Activated T-cell treated with anti-CD3 and anti-CD28 coated beads, Interleukin-2, amount 50 U/mL, for 72 hours (primary cell): Measurements from ENCODE around the gene HOXD11. TPM values are rescaled to one million over a fixed set of nuclear protein-coding genes. Genes with fewer than 3 reads are reported as not detected.

Source experiments
- ATAC-seq, 2 donors: fragments of 150-1000 bp; cut with Tn5 transposase; replicated peaks in 1 of 2; 2 replicates each; pipeline ENCODE4 v1.10.0; 2021; ENCODE audit warnings: moderate library complexity in 2 of 2, mild to moderate bottlenecking in 1 of 2
- DNase-seq, 2 donors: peaks; one replicate each; pipeline ENCODE4 v3.0.0; 2021 to 2022; ENCODE audit warnings: mixed read lengths in 1 of 2
- H3K27ac Mint-ChIP-seq: one replicate; pipeline ENCODE4 v1.8.0; 2022; ENCODE audit warnings: mild to moderate bottlenecking, moderate library complexity, mixed read lengths
- H3K27me3 Mint-ChIP-seq: one replicate; pipeline ENCODE4 v1.8.0; 2022; ENCODE audit warnings: low read depth, mixed read lengths
- H3K36me3 Mint-ChIP-seq, 2 donors: one replicate each; pipeline ENCODE4 v1.8.0; 2022; ENCODE audit warnings: mixed read lengths in 2 of 2, mild to moderate bottlenecking in 1 of 2; ENCODE audit not compliant: insufficient read depth in 2 of 2
- H3K4me1 Mint-ChIP-seq: one replicate; pipeline ENCODE4 v1.8.0; 2022; ENCODE audit warnings: low read depth, mixed read lengths
- H3K4me3 Mint-ChIP-seq, 2 donors: one replicate each; pipeline ENCODE4 v1.8.0; 2022; ENCODE audit warnings: mild to moderate bottlenecking in 2 of 2, mixed read lengths in 2 of 2, moderate library complexity in 2 of 2
- H3K9me3 Mint-ChIP-seq, 2 donors: one replicate each; pipeline ENCODE4 v1.8.0; 2022; ENCODE audit warnings: mixed read lengths in 2 of 2
- total RNA-seq, 2 donors: library from RNA; stranded (reverse); gene quantifications; one replicate each; pipeline ENCODE4 v1.2.3, GENCODE V29; 2022

HOXD11 gene
- total RNA-seq, 2 donors from 2014 or later: not detected

- H3K27ac Mint-ChIP-seq: no peak overlapping the region
- no peak overlapping the region for H3K4me3 Mint-ChIP-seq
- peaks cover 85% of the 10 kb centered on the region for H3K27me3 Mint-ChIP-seq
- H3K4me1 Mint-ChIP-seq: peaks cover 11% of the 10 kb centered on the region
- ATAC-seq (no peak), DNase-seq (no peak)
- H3K36me3 Mint-ChIP-seq: peaks cover 2 to 4% of the 10 kb centered on the region in 2 donors
- peaks cover 0 to 2% of the 10 kb centered on the region in 2 donors for H3K9me3 Mint-ChIP-seq
These were observed 10.8 kb downstream of the HOXD11 start for GRCh38 chr2:176117823-176118371.

DNA sequence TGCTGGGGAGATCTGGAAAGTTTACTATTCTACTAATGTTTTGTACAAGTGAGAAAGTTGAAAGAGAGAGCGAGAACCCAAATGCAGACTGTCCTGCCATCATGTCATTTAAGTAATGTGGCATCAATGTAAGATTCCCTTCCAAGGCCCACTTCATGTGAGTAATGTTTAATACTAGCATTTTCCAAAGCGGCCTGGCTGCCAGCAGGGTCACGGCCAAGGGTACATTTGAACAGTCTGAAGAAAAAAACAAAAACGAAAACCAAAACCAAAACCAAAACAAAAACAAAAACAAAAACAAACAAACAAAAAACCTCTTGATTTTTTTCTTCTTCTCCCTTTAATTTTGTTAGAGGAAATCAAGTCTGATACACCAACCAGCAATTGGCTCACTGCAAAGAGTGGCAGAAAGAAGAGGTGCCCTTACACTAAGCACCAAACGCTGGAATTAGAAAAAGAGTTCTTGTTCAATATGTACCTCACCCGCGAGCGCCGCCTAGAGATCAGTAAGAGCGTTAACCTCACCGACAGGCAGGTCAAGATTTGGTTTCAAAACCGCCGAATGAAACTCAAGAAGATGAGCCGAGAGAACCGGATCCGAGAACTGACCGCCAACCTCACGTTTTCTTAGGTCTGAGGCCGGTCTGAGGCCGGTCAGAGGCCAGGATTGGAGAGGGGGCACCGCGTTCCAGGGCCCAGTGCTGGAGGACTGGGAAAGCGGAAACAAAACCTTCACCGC lies 11.7 kb downstream of the HOXD11 start:
- DNase-seq: peak; percentile 41 to 47
- Mint-ChIP-seq H3K4me3 (peak overlapping the region; percentile 24 to 73), H3K36me3 (peaks cover 2 to 4% of the 10 kb centered on the region in 2 donors), H3K27me3 (peaks cover 81% of the 10 kb centered on the region), H3K9me3 (peaks cover 0 to 2% of the 10 kb centered on the region in 2 donors), H3K4me1 (peaks cover 11% of the 10 kb centered on the region), H3K27ac (peak overlapping the region; percentile 77)
- no peak for ATAC-seq

- Mint-ChIP-seq H3K4me3 (no peak overlapping the region), H3K27me3 (peaks cover 81% of the 10 kb centered on the region), H3K27ac (no peak overlapping the region), H3K9me3 (peaks cover 0 to 2% of the 10 kb centered on the region in 2 donors), H3K4me1 (peaks cover 11% of the 10 kb centered on the region), H3K36me3 (peaks cover 4% of the 10 kb centered on the region in 2 donors)
- ATAC-seq (no peak), DNase-seq (no peak)
These were observed 13.5 kb downstream of the HOXD11 start for GRCh38 chr2:176120364-176121189.

DNA sequence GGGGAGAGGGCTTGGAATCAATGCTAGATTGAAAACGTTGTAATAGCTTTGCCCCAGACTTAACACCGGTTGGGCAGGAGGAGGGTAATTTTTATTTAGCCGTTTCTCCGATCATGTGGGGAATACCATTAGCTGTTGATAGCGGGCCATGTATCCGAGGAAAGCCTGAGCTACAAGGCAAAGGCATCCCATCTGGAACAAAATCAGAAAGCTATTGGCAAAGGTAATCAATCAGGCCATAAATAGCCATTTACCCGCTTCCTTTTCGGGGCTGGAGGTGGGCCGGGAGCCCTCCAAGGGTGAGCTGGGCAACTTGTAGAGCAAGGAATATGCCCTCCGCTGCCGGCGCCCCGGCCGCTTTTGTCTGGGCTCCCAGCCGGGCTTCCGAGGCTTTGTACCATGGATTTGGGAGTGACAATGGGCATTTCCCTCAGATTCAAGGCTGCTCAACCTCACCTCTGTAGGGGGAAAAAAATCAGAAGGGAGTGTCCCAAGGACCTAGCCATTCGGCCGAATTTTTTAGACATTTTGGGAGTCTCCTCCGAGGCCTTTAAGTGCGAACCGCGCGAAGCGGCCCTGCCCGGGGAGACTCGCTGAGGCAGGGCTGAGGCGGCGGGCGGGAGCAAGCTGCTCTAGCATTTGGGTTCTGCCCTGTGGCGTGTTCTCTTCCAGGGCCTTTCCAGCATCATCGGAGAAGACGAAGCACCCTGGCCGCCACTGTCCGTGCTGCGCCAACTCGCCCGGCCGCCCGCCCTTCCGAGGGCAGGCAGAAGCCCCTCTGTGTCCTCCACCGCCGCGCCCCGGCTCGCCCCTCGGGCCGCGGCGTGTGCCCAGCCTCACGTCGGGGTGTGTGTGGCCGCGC lies 14.3 kb downstream of the HOXD11 start:
- peaks cover 4% of the 10 kb centered on the region in 2 donors for H3K36me3 Mint-ChIP-seq
- H3K4me1 Mint-ChIP-seq: peaks cover 11% of the 10 kb centered on the region
- DNase-seq (no peak), ATAC-seq (no peak)
- peaks cover 82% of the 10 kb centered on the region for H3K27me3 Mint-ChIP-seq
- H3K4me3 Mint-ChIP-seq: peak overlapping the region in 1 of 2 donors; percentile 32
- H3K9me3 Mint-ChIP-seq: peaks cover 0 to 2% of the 10 kb centered on the region in 2 donors
- no peak overlapping the region for H3K27ac Mint-ChIP-seq

DNA sequence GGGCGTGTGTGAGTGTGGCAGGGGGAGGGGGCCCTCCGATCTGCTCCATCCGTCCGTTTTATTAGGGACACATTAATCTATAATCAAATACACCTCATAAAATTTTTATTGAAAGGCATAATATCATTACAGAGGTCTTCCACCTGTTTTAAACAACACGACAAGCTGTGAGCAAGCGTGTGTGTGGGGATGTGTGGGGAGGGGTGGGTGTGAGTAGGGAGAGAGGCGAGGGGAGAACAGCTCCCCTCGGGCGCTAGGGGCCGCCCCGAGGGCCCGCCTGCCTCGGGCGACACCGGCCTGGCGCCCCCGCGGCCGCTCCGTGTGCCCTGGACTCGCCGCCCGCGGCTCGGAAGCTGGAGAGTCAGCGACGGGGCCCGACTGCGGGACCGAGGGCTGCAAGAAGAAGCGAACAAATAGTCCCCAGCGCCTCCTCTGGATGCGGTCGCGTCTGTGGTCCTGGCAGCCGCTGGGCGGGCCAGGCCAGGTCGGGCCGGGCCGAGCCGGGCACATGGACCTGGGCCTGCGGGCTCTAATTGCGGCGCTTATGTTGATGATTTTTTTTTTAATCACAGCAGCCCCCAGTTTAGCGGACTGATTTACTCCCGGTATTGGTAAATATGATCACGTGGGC lies 15.1 kb downstream of the HOXD11 start:
- Mint-ChIP-seq H3K27ac (no peak overlapping the region), H3K9me3 (peaks cover 0 to 2% of the 10 kb centered on the region in 2 donors), H3K27me3 (peaks cover 82% of the 10 kb centered on the region), H3K4me3 (peak overlapping the region; percentile 69 to 74), H3K4me1 (peaks cover 14% of the 10 kb centered on the region), H3K36me3 (peaks cover 4% of the 10 kb centered on the region in 2 donors)
- ATAC-seq (peak; percentile 17 to 44), DNase-seq (no peak)

DNA sequence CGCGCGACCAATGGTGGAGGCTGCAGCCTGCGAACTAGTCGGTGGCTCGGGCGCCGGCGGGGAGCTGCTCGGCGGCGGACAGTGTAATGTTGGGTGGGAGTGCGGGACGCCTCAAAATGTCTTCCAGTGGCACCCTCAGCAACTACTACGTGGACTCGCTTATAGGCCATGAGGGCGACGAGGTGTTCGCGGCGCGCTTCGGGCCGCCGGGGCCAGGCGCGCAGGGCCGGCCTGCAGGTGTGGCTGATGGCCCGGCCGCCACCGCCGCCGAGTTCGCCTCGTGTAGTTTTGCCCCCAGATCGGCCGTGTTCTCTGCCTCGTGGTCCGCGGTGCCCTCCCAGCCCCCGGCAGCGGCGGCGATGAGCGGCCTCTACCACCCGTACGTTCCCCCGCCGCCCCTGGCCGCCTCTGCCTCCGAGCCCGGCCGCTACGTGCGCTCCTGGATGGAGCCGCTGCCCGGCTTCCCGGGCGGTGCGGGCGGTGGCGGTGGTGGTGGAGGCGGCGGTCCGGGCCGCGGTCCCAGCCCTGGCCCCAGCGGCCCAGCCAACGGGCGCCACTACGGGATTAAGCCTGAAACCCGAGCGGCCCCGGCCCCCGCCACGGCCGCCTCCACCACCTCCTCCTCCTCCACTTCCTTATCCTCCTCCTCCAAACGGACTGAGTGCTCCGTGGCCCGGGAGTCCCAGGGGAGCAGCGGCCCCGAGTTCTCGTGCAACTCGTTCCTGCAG lies 15.8 kb downstream of the HOXD11 start, which contains the start of gene HOXD9:
Gene HOXD9 (plus strand): TSS at position 37 of the 728 bp plus-strand sequence. CDS start 50 bp downstream, at position 87.
- Mint-ChIP-seq H3K4me3 (peak within 1 kb of the TSS; percentile 69 to 74), H3K27ac (no peak within 1 kb of the TSS), H3K36me3 (peaks cover 4% of the 10 kb centered on the region in 2 donors), H3K9me3 (peaks cover 0 to 2% of the 10 kb centered on the region in 2 donors), H3K27me3 (peaks cover 82% of the 10 kb centered on the region), H3K4me1 (peaks cover 21% of the 10 kb centered on the region)
- DNase-seq: peak in 1 of 2 donors; percentile 38
- ATAC-seq: peak; percentile 45 to 64

GRCh38 chr2:176123411-176124109 lies 16.5 kb downstream of the HOXD11 start:
- peak overlapping the region; percentile 15 to 50 for H3K4me3 Mint-ChIP-seq
- H3K36me3 Mint-ChIP-seq: peaks cover 1 to 4% of the 10 kb centered on the region in 2 donors
- H3K4me1 Mint-ChIP-seq: peaks cover 23% of the 10 kb centered on the region
- H3K27ac Mint-ChIP-seq: no peak overlapping the region
- ATAC-seq (no peak), DNase-seq (no peak)
- peaks cover 0 to 2% of the 10 kb centered on the region in 2 donors for H3K9me3 Mint-ChIP-seq
- H3K27me3 Mint-ChIP-seq: peaks cover 82% of the 10 kb centered on the region

DNA sequence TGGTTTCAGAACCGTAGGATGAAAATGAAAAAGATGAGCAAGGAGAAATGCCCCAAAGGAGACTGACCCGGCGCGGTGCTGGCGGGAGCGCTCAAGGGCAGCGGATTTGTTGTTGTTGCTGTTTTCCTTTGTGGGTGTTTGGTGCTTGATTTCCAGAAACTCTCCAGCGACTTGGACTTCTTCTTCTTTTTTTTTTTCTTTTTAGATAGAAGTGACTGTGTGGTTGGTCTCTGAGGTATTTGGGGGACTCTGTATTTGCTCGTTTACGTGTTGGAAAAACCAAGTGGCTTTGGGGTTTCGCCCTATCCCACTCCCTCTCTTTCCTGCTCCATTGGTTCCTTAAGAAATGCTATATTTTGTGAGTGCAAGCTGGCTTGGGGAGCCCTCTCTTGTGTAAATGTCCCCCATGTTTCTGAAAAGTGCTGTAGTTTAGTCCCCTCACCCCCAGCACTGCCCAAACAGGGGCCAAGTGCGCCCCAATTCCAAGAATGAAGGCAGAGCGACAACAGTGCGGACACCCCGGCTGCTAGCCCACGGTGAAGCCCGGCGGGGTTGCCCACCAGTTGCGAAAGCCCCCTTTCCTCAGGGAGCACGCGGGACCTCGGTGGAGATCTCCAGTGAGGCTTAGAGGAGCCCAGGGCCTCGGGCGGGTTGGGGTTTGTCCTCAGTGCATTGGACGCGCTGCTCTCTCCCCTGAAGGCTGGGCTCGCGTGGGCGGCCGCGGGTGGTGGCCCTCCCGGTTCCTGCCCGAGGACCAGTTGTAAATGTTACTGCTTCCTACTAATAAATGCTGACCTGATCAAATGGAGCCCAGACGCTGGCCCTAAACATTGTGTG lies 17.2 kb downstream of the HOXD11 start:
- ATAC-seq (no peak), DNase-seq (no peak)
- Mint-ChIP-seq H3K9me3 (no peaks in the 10 kb centered on the region), H3K4me3 (peak overlapping the region; percentile 10 to 50), H3K4me1 (peaks cover 26% of the 10 kb centered on the region), H3K27ac (no peak overlapping the region), H3K36me3 (peaks cover 0 to 2% of the 10 kb centered on the region in 2 donors), H3K27me3 (peaks cover 81% of the 10 kb centered on the region)

GRCh38 chr2:176124947-176125771 lies 18.1 kb downstream of the HOXD11 start:
- Mint-ChIP-seq H3K9me3 (no peaks in the 10 kb centered on the region), H3K27me3 (peaks cover 73% of the 10 kb centered on the region), H3K4me1 (peaks cover 27% of the 10 kb centered on the region), H3K4me3 (no peak overlapping the region), H3K27ac (no peak overlapping the region), H3K36me3 (peaks cover 0 to 2% of the 10 kb centered on the region in 2 donors)
- DNase-seq (no peak), ATAC-seq (no peak)

DNA sequence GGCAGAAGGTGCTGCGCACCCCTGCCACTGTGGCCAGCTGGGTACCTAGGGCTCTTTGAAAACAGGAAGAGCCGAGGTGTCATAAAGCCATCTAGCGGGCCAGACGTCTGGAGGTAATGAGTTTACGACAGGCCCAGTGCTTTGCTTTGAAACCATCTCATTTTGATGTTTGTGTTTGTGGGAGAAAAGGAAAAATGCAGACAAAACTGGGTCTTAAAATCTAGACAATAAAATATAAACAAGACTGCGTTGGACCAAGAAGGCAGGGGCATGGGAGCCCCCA lies 18.6 kb downstream of the HOXD11 start:
- no peaks in the 10 kb centered on the region for H3K9me3 Mint-ChIP-seq
- no peak for ATAC-seq
- no peak overlapping the region for H3K27ac Mint-ChIP-seq
- H3K4me3 Mint-ChIP-seq: no peak overlapping the region
- DNase-seq: no peak
- H3K4me1 Mint-ChIP-seq: peaks cover 29% of the 10 kb centered on the region
- H3K36me3 Mint-ChIP-seq: peaks cover 0 to 2% of the 10 kb centered on the region in 2 donors
- H3K27me3 Mint-ChIP-seq: peaks cover 68% of the 10 kb centered on the region
